ENCODE measurements around the gene RNF144A.

Gene RNF144A

DNA sequence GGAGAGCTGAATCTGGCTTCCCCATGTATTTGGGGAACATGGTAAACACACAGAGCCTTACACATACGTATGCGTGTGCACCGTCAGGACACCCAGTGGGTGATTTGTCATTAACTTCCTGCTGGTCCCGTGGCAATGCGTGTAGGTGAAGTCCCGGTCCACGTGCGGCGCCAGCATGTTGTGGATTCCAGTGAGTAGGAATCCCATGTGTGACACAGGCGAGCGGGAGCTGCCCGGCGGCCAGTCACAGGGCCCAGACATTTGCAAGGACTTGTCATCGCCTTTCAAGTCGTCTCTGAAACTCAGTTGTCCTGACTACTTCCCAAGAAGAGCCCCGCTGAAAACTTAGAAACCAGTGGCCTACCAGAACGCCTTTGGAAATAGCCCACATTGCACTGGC is 102.0 kb downstream of the RNF144A start:
- Histone ChIP-seq H3K27ac (ENCODE audit: poor library complexity, severe bottlenecking) (no peak overlapping the region), H3K27me3 (ENCODE audit: insufficient read depth, poor library complexity, severe bottlenecking) (no peaks in the 10 kb centered on the region), H3K9me3 (ENCODE audit: severe bottlenecking) (no peaks in the 10 kb centered on the region), H3K4me1 (ENCODE audit: insufficient read depth, poor library complexity, severe bottlenecking) (no peaks in the 10 kb centered on the region), H3K4me3 (ENCODE audit: severe bottlenecking) (no peak overlapping the region), H3K36me3 (ENCODE audit: low read depth) (no peaks in the 10 kb centered on the region)
- DNase-seq (ENCODE audit: low spot score) (no peak), ATAC-seq (ENCODE audit: low read depth) (no peak)
- TF ChIP-seq CTCF (IDR thresholded peaks at IDR 0.05; ENCODE audit: poor library complexity, severe bottlenecking), result no peak

- H3K27me3 ChIP-seq (ENCODE audit: insufficient read depth, poor library complexity, severe bottlenecking), result no peaks in the 10 kb centered on the region
- DNase-seq (ENCODE audit: low spot score) (no peak), ATAC-seq (ENCODE audit: low read depth) (0 out of 3 replicates have a peak, but pooled peaks have one; percentile 19)
- no peak overlapping the region for H3K27ac ChIP-seq (ENCODE audit: poor library complexity, severe bottlenecking)
- TF ChIP-seq CTCF (IDR thresholded peaks at IDR 0.05; ENCODE audit: poor library complexity, severe bottlenecking), result no peak
- no peaks in the 10 kb centered on the region for H3K36me3 ChIP-seq (ENCODE audit: low read depth)
- H3K4me1 ChIP-seq (ENCODE audit: insufficient read depth, poor library complexity, severe bottlenecking), result no peaks in the 10 kb centered on the region
- H3K4me3 ChIP-seq (ENCODE audit: severe bottlenecking), result no peak overlapping the region
- H3K9me3 ChIP-seq (ENCODE audit: severe bottlenecking), result no peaks in the 10 kb centered on the region
These were observed 102.8 kb downstream of the RNF144A start for GRCh38 chr2:7020059-7020458.

GRCh38 chr2:7020468-7020867 is 103.3 kb downstream of the RNF144A start:
- TF ChIP-seq CTCF (IDR thresholded peaks at IDR 0.05; ENCODE audit: poor library complexity, severe bottlenecking), result no peak
- H3K36me3 ChIP-seq (ENCODE audit: low read depth), result no peaks in the 10 kb centered on the region
- H3K27me3 ChIP-seq (ENCODE audit: insufficient read depth, poor library complexity, severe bottlenecking), result no peaks in the 10 kb centered on the region
- no peak overlapping the region for H3K4me3 ChIP-seq (ENCODE audit: severe bottlenecking)
- H3K9me3 ChIP-seq (ENCODE audit: severe bottlenecking), result no peaks in the 10 kb centered on the region
- no peaks in the 10 kb centered on the region for H3K4me1 ChIP-seq (ENCODE audit: insufficient read depth, poor library complexity, severe bottlenecking)
- no peak for DNase-seq (ENCODE audit: low spot score)
- no peak overlapping the region for H3K27ac ChIP-seq (ENCODE audit: poor library complexity, severe bottlenecking)
- no peak for ATAC-seq (ENCODE audit: low read depth)

GRCh38 chr2:7020939-7021470 is 103.8 kb downstream of the RNF144A start:
- H3K4me1 ChIP-seq (ENCODE audit: insufficient read depth, poor library complexity, severe bottlenecking), result no peaks in the 10 kb centered on the region
- H3K27me3 ChIP-seq (ENCODE audit: insufficient read depth, poor library complexity, severe bottlenecking), result no peaks in the 10 kb centered on the region
- no peaks in the 10 kb centered on the region for H3K36me3 ChIP-seq (ENCODE audit: low read depth)
- no peak for TF ChIP-seq CTCF (IDR thresholded peaks at IDR 0.05; ENCODE audit: poor library complexity, severe bottlenecking)
- H3K4me3 ChIP-seq (ENCODE audit: severe bottlenecking), result no peak overlapping the region
- ATAC-seq (ENCODE audit: low read depth) (no peak), DNase-seq (ENCODE audit: low spot score) (no peak)
- H3K27ac ChIP-seq (ENCODE audit: poor library complexity, severe bottlenecking), result no peak overlapping the region
- no peaks in the 10 kb centered on the region for H3K9me3 ChIP-seq (ENCODE audit: severe bottlenecking)

- no peak for DNase-seq (ENCODE audit: low spot score)
- Histone ChIP-seq H3K4me3 (ENCODE audit: severe bottlenecking) (no peak overlapping the region), H3K9me3 (ENCODE audit: severe bottlenecking) (no peaks in the 10 kb centered on the region), H3K36me3 (ENCODE audit: low read depth) (no peaks in the 10 kb centered on the region), H3K27ac (ENCODE audit: poor library complexity, severe bottlenecking) (no peak overlapping the region), H3K4me1 (ENCODE audit: insufficient read depth, poor library complexity, severe bottlenecking) (no peaks in the 10 kb centered on the region), H3K27me3 (ENCODE audit: insufficient read depth, poor library complexity, severe bottlenecking) (no peaks in the 10 kb centered on the region)
- no peak for TF ChIP-seq CTCF (IDR thresholded peaks at IDR 0.05; ENCODE audit: poor library complexity, severe bottlenecking)
- no peak for ATAC-seq (ENCODE audit: low read depth)
These were observed 105.5 kb downstream of the RNF144A start for GRCh38 chr2:7022492-7023385.
